KMS-11 (cell line): ENCODE data around the gene ALG3.

Experiments used
- H2AFZ ChIP-seq: fragments of 200-600 bp; sonication (generic); 2 replicates; pipeline ENCODE4 v1.6.1; 2016; ENCODE audit warnings: antibody characterized with exemption, mixed run types, low read depth
- H3K27ac ChIP-seq: fragments of 200-600 bp; sonication (generic); 2 replicates; pipeline ENCODE4 v1.6.1; 2016; ENCODE audit warnings: mild to moderate bottlenecking, mixed run types
- H3K27me3 ChIP-seq: fragments of 200-600 bp; sonication (generic); 2 replicates; pipeline ENCODE4 v1.6.1; 2017; ENCODE audit warnings: mild to moderate bottlenecking, low read depth, mixed run types, moderate library complexity; ENCODE audit not compliant: insufficient read depth
- H3K36me3 ChIP-seq: fragments of 200-600 bp; sonication (generic); 2 replicates; pipeline ENCODE4 v1.6.1; 2017; ENCODE audit warnings: mild to moderate bottlenecking, mixed run types; ENCODE audit not compliant: insufficient read depth
- H3K4me1 ChIP-seq: fragments of 200-600 bp; sonication (generic); 2 replicates; pipeline ENCODE4 v1.6.1; 2016; ENCODE audit warnings: mild to moderate bottlenecking, low read depth, mixed run types; ENCODE audit not compliant: poor library complexity, severe bottlenecking
- H3K4me2 ChIP-seq: fragments of 200-600 bp; sonication (generic); 2 replicates; pipeline ENCODE4 v1.7.0; 2016; ENCODE audit warnings: mild to moderate bottlenecking, mixed run types
- H3K4me3 ChIP-seq: fragments of 200-600 bp; sonication (generic); IDR thresholded peaks from 2 replicates; pipeline ENCODE4 v1.6.1; 2017; ENCODE audit warnings: low read depth, low read length, mixed read lengths; ENCODE audit not compliant: insufficient read depth
- H3K79me2 ChIP-seq: fragments of 200-600 bp; sonication (generic); 2 replicates; pipeline ENCODE4 v1.6.1; 2016; ENCODE audit warnings: low read depth, mixed run types; ENCODE audit not compliant: insufficient read depth
- H3K9ac ChIP-seq: fragments of 200-600 bp; sonication (generic); 2 replicates; pipeline ENCODE4 v1.6.1; 2016; ENCODE audit warnings: mild to moderate bottlenecking, mixed run types
- H4K20me1 ChIP-seq: fragments of 200-600 bp; sonication (generic); 2 replicates; pipeline ENCODE4 v1.6.1; 2016; ENCODE audit warnings: mild to moderate bottlenecking, mixed run types; ENCODE audit not compliant: insufficient read depth
- CTCF ChIP-seq: fragments of 200-600 bp; sonication (generic); conservative IDR thresholded peaks from 2 replicates; pipeline ENCODE4 v1.6.1; 2017; ENCODE audit warnings: low read depth, mild to moderate bottlenecking, antibody characterized with exemption, low read length, moderate library complexity, mixed read lengths

The ALG3 gene

DNA sequence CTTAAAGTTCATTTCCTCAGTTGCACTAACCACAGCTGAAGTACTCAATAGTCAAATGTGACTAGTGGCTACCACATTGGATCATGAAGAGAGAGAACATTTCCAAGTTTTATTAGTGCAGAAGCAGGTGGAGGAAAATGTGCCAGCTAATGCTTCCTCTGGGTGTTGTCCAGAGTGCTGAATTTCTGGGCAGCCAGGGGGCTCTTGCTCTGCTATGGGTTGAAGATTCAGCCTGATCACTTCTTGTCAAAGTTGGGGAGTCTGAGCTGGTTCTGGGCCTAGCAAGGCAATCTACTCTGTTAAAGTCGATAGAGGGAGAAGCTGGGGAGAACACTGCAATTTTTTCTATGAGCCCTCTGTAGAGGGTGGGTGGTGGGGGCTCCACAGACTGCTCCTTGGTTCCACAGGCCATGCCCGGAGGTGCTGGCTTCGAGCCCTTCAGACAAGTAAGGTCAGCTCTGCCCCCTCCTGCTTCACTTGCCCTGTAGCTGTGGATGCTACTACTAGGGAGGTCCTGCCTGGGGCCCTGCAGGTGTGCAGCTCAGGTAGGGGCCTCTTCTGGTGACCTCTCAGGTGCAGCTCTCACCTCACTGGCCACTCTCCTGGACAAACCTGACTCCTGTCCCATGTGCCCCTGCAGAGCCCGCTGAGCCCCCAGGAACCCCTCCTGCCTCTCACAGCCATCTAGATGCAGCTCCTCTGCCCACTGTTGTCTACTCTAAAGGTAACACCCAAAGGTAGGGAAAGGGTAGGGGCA, 8.2 kb downstream of the ALG3 start:
- Histone ChIP-seq H2AFZ (no peak overlapping the region), H3K79me2 (no peaks in the 10 kb centered on the region), H3K4me1 (no peaks in the 10 kb centered on the region), H3K27ac (no peak overlapping the region), H3K36me3 (no peaks in the 10 kb centered on the region), H4K20me1 (no peaks in the 10 kb centered on the region), H3K27me3 (no peaks in the 10 kb centered on the region; the same call in 1 of the 2 replicates), H3K9ac (no peak overlapping the region), H3K4me2 (no peak overlapping the region), H3K4me3 (no peak overlapping the region)
- TF ChIP-seq CTCF: no peak

- Histone ChIP-seq H3K36me3 (no peaks in the 10 kb centered on the region), H3K4me2 (no peak overlapping the region), H4K20me1 (no peaks in the 10 kb centered on the region), H3K27ac (no peak overlapping the region), H3K9ac (no peak overlapping the region), H2AFZ (no peak overlapping the region), H3K4me3 (no peak overlapping the region), H3K4me1 (no peaks in the 10 kb centered on the region), H3K27me3 (no peaks in the 10 kb centered on the region; the same call in 1 of the 2 replicates), H3K79me2 (no peaks in the 10 kb centered on the region)
- no peak for TF ChIP-seq CTCF
These were observed 9.1 kb downstream of the ALG3 start for GRCh38 chr3:184239708-184240107.

GRCh38 chr3:184239221-184239620, 9.5 kb downstream of the ALG3 start:
- H3K4me3 ChIP-seq: no peak overlapping the region
- no peaks in the 10 kb centered on the region for H3K79me2 ChIP-seq
- no peaks in the 10 kb centered on the region for H3K4me1 ChIP-seq
- H4K20me1 ChIP-seq: no peaks in the 10 kb centered on the region
- H3K9ac ChIP-seq: no peak overlapping the region
- H3K27ac ChIP-seq: no peak overlapping the region
- TF ChIP-seq CTCF: no peak
- no peak overlapping the region for H3K4me2 ChIP-seq
- no peak overlapping the region for H2AFZ ChIP-seq
- no peaks in the 10 kb centered on the region for H3K36me3 ChIP-seq
- H3K27me3 ChIP-seq: no peaks in the 10 kb centered on the region; the same call in 1 of the 2 replicates

DNA sequence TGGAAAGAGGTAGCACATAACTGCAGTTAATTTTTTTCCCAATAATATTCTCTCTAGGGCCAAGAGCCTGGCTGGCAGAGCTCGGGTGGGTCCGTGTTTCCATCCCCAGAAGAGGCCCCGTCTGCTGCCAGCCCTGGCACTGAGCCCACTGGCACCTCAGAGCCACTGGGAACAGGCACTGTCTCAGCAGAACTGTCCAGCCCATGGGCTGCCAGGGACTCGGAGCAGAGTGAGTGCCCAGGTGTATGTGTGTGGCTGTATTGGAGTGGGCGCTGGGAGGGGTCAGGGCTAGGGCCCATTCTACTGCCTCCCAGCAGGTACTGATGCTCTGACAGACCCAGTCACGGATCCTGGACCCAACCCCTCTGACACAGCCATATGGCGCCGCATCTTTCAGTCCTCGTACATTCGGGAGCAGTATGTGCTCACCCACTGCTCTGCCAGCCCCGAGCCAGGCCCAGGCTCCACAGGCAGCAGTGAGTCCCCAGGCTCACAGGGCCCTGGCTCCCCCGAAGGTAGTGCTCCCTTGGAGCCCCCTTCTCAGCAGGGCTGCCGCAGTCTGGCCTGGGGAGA, 10.4 kb downstream of the ALG3 start:
- Histone ChIP-seq H3K9ac (no peak overlapping the region), H3K27ac (no peak overlapping the region), H3K4me3 (no peak overlapping the region), H3K36me3 (no peaks in the 10 kb centered on the region), H3K27me3 (peaks cover 3% of the 10 kb centered on the region; the same call in 1 of the 2 replicates), H3K4me1 (no peaks in the 10 kb centered on the region), H3K4me2 (no peak overlapping the region), H4K20me1 (no peaks in the 10 kb centered on the region), H3K79me2 (no peaks in the 10 kb centered on the region), H2AFZ (no peak overlapping the region)
- TF ChIP-seq CTCF: no peak
